ENCODE measurements around the gene HESX1. TPM values are rescaled to one million over a fixed set of nuclear protein-coding genes. Genes with fewer than 3 reads are reported as not detected.

Gene HESX1
- total RNA-seq, result not detected in 2 replicates

GRCh38 chr3:57199895-57200297 lies at the start of gene HESX1:
HESX1 (minus strand) TSS chr3:57199978; CDS start chr3:57199918, 60 bp downstream.

DNA sequence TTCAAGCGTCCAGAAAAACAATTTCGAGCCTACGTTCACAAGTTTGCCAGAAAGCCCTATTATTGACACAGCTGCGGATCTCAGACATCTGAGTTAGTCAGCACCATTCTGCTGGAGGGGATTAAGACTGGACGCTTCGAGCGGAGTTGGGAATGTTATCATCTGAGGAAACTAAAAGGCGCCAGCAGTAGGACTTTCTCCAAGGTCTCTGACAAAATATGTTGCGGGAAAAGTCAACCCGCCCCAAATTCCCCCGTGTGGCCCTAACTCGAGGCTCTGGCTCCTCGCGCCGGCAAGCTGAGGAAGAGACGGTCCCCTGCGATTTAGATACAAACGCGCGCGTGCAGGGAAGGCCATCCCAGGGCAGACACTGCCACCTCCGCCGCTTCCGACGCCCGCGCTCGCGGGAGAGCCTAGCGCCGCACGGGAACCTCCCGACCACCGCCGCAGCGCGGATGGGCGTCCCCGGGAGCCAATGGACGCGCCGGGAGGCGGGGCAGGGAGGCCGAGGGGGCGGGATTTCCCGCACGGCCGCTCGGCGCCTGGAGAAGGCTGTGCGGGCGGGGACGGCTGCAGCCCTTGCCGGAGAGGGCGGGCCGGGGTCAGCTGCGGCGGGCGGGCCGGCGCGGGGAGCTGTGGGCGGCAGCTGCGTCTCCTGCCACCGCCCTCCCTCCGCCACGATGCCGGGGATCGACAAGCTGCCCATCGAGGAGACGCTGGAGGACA lies 27.6 kb upstream of the HESX1 start, which contains the start of gene APPL1:
Gene APPL1 (plus strand): TSS at position 526 of the 726 bp plus-strand sequence. CDS start 155 bp downstream, at position 681.

GRCh38 chr3:57164657-57165573 lies 34.9 kb downstream of the HESX1 start, which contains the start of gene IL17RD:
IL17RD (minus strand) TSS chr3:57165353; CDS start chr3:57165286, 67 bp downstream.

Other genes with a start within 250 kb of the HESX1 start
- not detected in 2 replicates for gene SPATA12, start 139.3 kb downstream of the HESX1 start, total RNA-seq
- 4.0 and 6.1 TPM in 2 replicates for gene IL17RD, start 34.6 kb downstream of the HESX1 start, total RNA-seq
- gene APPL1, start 27.8 kb upstream of the HESX1 start, total RNA-seq, result 19.0 and 27.2 TPM in 2 replicates
- gene ASB14, start 92.7 kb upstream of the HESX1 start, total RNA-seq, result not detected in 2 replicates

Measured in airway epithelial cell (primary cell).